ENCODE measurements around the gene CDX1. TPM values are rescaled to one million over a fixed set of nuclear protein-coding genes. Genes with fewer than 3 reads are reported as not detected.

The CDX1 gene
- total RNA-seq, 2 donors from 2014 or later, result not detected

GRCh38 chr5:150209099-150209635 is 42.6 kb downstream of the CDX1 start:
- Mint-ChIP-seq H3K27ac (peak overlapping the region; percentile 39), H3K36me3 (ENCODE audit: low read depth) (peaks cover 6% of the 10 kb centered on the region), H3K4me3 (peak overlapping the region; percentile 52), H3K27me3 (peaks cover 32% of the 10 kb centered on the region), H3K4me1 (peaks cover 10% of the 10 kb centered on the region)
- no peaks in the 10 kb centered on the region for H3K9me3 ChIP-seq (ENCODE audit: control insufficient read depth, low read length, poor library complexity, severe bottlenecking)
- no peak for ATAC-seq
- no peak for DNase-seq

GRCh38 chr5:150210644-150211043 is 44.1 kb downstream of the CDX1 start:
- no peak for DNase-seq
- H3K27ac Mint-ChIP-seq, result peak overlapping the region; percentile 8
- H3K4me3 Mint-ChIP-seq, result no peak overlapping the region
- H3K9me3 ChIP-seq (ENCODE audit: control insufficient read depth, low read length, poor library complexity, severe bottlenecking), result no peaks in the 10 kb centered on the region
- ATAC-seq, result no peak
- peaks cover 10% of the 10 kb centered on the region for H3K4me1 Mint-ChIP-seq
- peaks cover 6% of the 10 kb centered on the region for H3K36me3 Mint-ChIP-seq (ENCODE audit: low read depth)
- H3K27me3 Mint-ChIP-seq, result peaks cover 32% of the 10 kb centered on the region

- no peak overlapping the region for H3K27ac Mint-ChIP-seq
- ATAC-seq, result no peak
- DNase-seq, result no peak
- no peak overlapping the region for H3K4me3 Mint-ChIP-seq
- peaks cover 10% of the 10 kb centered on the region for H3K4me1 Mint-ChIP-seq
- no peaks in the 10 kb centered on the region for H3K9me3 ChIP-seq (ENCODE audit: control insufficient read depth, low read length, poor library complexity, severe bottlenecking)
- peaks cover 32% of the 10 kb centered on the region for H3K27me3 Mint-ChIP-seq
- peaks cover 6% of the 10 kb centered on the region for H3K36me3 Mint-ChIP-seq (ENCODE audit: low read depth)
Measured at GRCh38 chr5:150211156-150212030, 44.8 kb downstream of the CDX1 start.

- DNase-seq (no peak), ATAC-seq (no peak)
- Mint-ChIP-seq H3K4me3 (no peak overlapping the region), H3K27ac (no peak overlapping the region), H3K36me3 (ENCODE audit: low read depth) (peaks cover 3% of the 10 kb centered on the region), H3K27me3 (peaks cover 38% of the 10 kb centered on the region), H3K4me1 (peaks cover 18% of the 10 kb centered on the region)
- no peaks in the 10 kb centered on the region for H3K9me3 ChIP-seq (ENCODE audit: control insufficient read depth, low read length, poor library complexity, severe bottlenecking)
Measured at GRCh38 chr5:150213530-150213929, 47.0 kb downstream of the CDX1 start.

GRCh38 chr5:150214289-150214688 is 47.7 kb downstream of the CDX1 start:
- no peak for DNase-seq
- no peaks in the 10 kb centered on the region for H3K9me3 ChIP-seq (ENCODE audit: control insufficient read depth, low read length, poor library complexity, severe bottlenecking)
- peaks cover 3% of the 10 kb centered on the region for H3K36me3 Mint-ChIP-seq (ENCODE audit: low read depth)
- H3K27me3 Mint-ChIP-seq, result peaks cover 31% of the 10 kb centered on the region
- H3K4me3 Mint-ChIP-seq, result no peak overlapping the region
- peaks cover 14% of the 10 kb centered on the region for H3K4me1 Mint-ChIP-seq
- H3K27ac Mint-ChIP-seq, result no peak overlapping the region
- no peak for ATAC-seq

- Mint-ChIP-seq H3K27ac (no peak overlapping the region), H3K27me3 (peaks cover 33% of the 10 kb centered on the region), H3K4me3 (no peak overlapping the region), H3K36me3 (ENCODE audit: low read depth) (no peaks in the 10 kb centered on the region), H3K4me1 (peaks cover 8% of the 10 kb centered on the region)
- no peak for DNase-seq
- H3K9me3 ChIP-seq (ENCODE audit: control insufficient read depth, low read length, poor library complexity, severe bottlenecking), result no peaks in the 10 kb centered on the region
- no peak for ATAC-seq
Measured at GRCh38 chr5:150215979-150216944, 49.7 kb downstream of the CDX1 start.

- Mint-ChIP-seq H3K27me3 (peaks cover 33% of the 10 kb centered on the region), H3K27ac (no peak overlapping the region), H3K4me1 (peaks cover 8% of the 10 kb centered on the region), H3K36me3 (ENCODE audit: low read depth) (no peaks in the 10 kb centered on the region), H3K4me3 (no peak overlapping the region)
- no peaks in the 10 kb centered on the region for H3K9me3 ChIP-seq (ENCODE audit: control insufficient read depth, low read length, poor library complexity, severe bottlenecking)
- ATAC-seq (no peak), DNase-seq (no peak)
Measured at GRCh38 chr5:150217038-150217437, 50.5 kb downstream of the CDX1 start.

GRCh38 chr5:150217873-150218692 is 51.5 kb downstream of the CDX1 start:
- DNase-seq (peak; percentile 57 to 72 (median 62)), ATAC-seq (peak; percentile 94)
- Mint-ChIP-seq H3K27ac (no peak overlapping the region), H3K4me3 (no peak overlapping the region), H3K36me3 (ENCODE audit: low read depth) (no peaks in the 10 kb centered on the region), H3K27me3 (peaks cover 29% of the 10 kb centered on the region), H3K4me1 (peaks cover 8% of the 10 kb centered on the region)
- no peaks in the 10 kb centered on the region for H3K9me3 ChIP-seq (ENCODE audit: control insufficient read depth, low read length, poor library complexity, severe bottlenecking)

GRCh38 chr5:150218693-150219035 is 52.1 kb downstream of the CDX1 start:
- DNase-seq, result no peak
- H3K9me3 ChIP-seq (ENCODE audit: control insufficient read depth, low read length, poor library complexity, severe bottlenecking), result no peaks in the 10 kb centered on the region
- Mint-ChIP-seq H3K4me1 (peaks cover 8% of the 10 kb centered on the region), H3K27me3 (peaks cover 29% of the 10 kb centered on the region), H3K4me3 (no peak overlapping the region), H3K36me3 (ENCODE audit: low read depth) (no peaks in the 10 kb centered on the region), H3K27ac (no peak overlapping the region)
- ATAC-seq, result no peak

GRCh38 chr5:150219142-150219541 is 52.6 kb downstream of the CDX1 start:
- Mint-ChIP-seq H3K4me1 (peaks cover 8% of the 10 kb centered on the region), H3K36me3 (ENCODE audit: low read depth) (no peaks in the 10 kb centered on the region), H3K27ac (no peak overlapping the region), H3K27me3 (peaks cover 29% of the 10 kb centered on the region), H3K4me3 (no peak overlapping the region)
- no peak for ATAC-seq
- DNase-seq, result no peak
- no peaks in the 10 kb centered on the region for H3K9me3 ChIP-seq (ENCODE audit: control insufficient read depth, low read length, poor library complexity, severe bottlenecking)

- DNase-seq, result no peak
- no peak for ATAC-seq
- no peak overlapping the region for H3K4me3 Mint-ChIP-seq
- H3K27ac Mint-ChIP-seq, result no peak overlapping the region
- H3K4me1 Mint-ChIP-seq, result peaks cover 8% of the 10 kb centered on the region
- peaks cover 29% of the 10 kb centered on the region for H3K27me3 Mint-ChIP-seq
- H3K36me3 Mint-ChIP-seq (ENCODE audit: low read depth), result no peaks in the 10 kb centered on the region
- no peaks in the 10 kb centered on the region for H3K9me3 ChIP-seq (ENCODE audit: control insufficient read depth, low read length, poor library complexity, severe bottlenecking)
Measured at GRCh38 chr5:150219861-150220260, 53.3 kb downstream of the CDX1 start.

GRCh38 chr5:150221471-150221870 is 54.9 kb downstream of the CDX1 start:
- peaks cover 8% of the 10 kb centered on the region for H3K4me1 Mint-ChIP-seq
- no peak overlapping the region for H3K27ac Mint-ChIP-seq
- ATAC-seq (no peak), DNase-seq (no peak)
- peaks cover 29% of the 10 kb centered on the region for H3K27me3 Mint-ChIP-seq
- no peak overlapping the region for H3K4me3 Mint-ChIP-seq
- no peaks in the 10 kb centered on the region for H3K9me3 ChIP-seq (ENCODE audit: control insufficient read depth, low read length, poor library complexity, severe bottlenecking)
- no peaks in the 10 kb centered on the region for H3K36me3 Mint-ChIP-seq (ENCODE audit: low read depth)
